GM21619 (cell line): ENCODE data around the gene ARHGAP9.
A peak's percentile ranks its signal among the peaks of the same experiment; 100 is the strongest.

Experiments used
- ATAC-seq: cut with Tn5 transposase; IDR thresholded peaks from one replicate; pipeline ENCODE4 v1.9.1; 2021; ENCODE audit not compliant: unreplicated experiment

ARHGAP9 gene

GRCh38 chr12:57479376-57480115, at the start of gene ARHGAP9:
Gene ARHGAP9, minus strand, starts transcription at chr12:57479866. Its CDS starts 460 bp downstream, at chr12:57479406.
- ATAC-seq = peak; percentile 36

GRCh38 chr12:57528831-57529555, 49.3 kb upstream of the ARHGAP9 start:
- no peak for ATAC-seq

- no peak for ATAC-seq
Observed at GRCh38 chr12:57528176-57528575, 48.5 kb upstream of the ARHGAP9 start.

- no peak for ATAC-seq
Observed at GRCh38 chr12:57527184-57527583, 47.5 kb upstream of the ARHGAP9 start.

- ATAC-seq = no peak
Observed at GRCh38 chr12:57526477-57527126, 46.9 kb upstream of the ARHGAP9 start.

GRCh38 chr12:57525615-57526383, 46.1 kb upstream of the ARHGAP9 start:
- no peak for ATAC-seq

- no peak for ATAC-seq
Observed at GRCh38 chr12:57524814-57525614, 45.3 kb upstream of the ARHGAP9 start.

GRCh38 chr12:57523706-57524614, 44.3 kb upstream of the ARHGAP9 start:
- no peak for ATAC-seq

GRCh38 chr12:57522887-57523705, 43.4 kb upstream of the ARHGAP9 start:
- ATAC-seq = no peak

GRCh38 chr12:57522011-57522886, 42.6 kb upstream of the ARHGAP9 start, which contains the start of gene MBD6:
Gene MBD6, plus strand, starts transcription at chr12:57522824. Its CDS starts 1,480 bp downstream, at chr12:57524304.
- peak; percentile 34 for ATAC-seq

GRCh38 chr12:57521525-57522010, 41.9 kb upstream of the ARHGAP9 start:
- ATAC-seq = no peak

GRCh38 chr12:57520053-57520818, 40.6 kb upstream of the ARHGAP9 start, which contains the start of gene DDIT3:
Gene DDIT3, minus strand, starts transcription at chr12:57520514. Its CDS starts 3,108 bp downstream, at chr12:57517406.
- peak; percentile 64 for ATAC-seq

GRCh38 chr12:57519796-57520052, 40.1 kb upstream of the ARHGAP9 start:
- no peak for ATAC-seq

- no peak for ATAC-seq
Observed at GRCh38 chr12:57518920-57519795, 39.5 kb upstream of the ARHGAP9 start.

GRCh38 chr12:57518176-57518919, 38.7 kb upstream of the ARHGAP9 start:
- no peak for ATAC-seq
